Lung microvascular endothelial cell (primary cell): Measurements from ENCODE around the gene SS18. TPM values are rescaled to one million over a fixed set of nuclear protein-coding genes. Genes with fewer than 3 reads are reported as not detected.
"Not testable (repeated sequence)": the region's sequence is repeated elsewhere in the genome, so short reads cannot be mapped to it uniquely, and the experiment has no call there.

Source experiments
- DNase-seq, 2 donors: peaks; one replicate each; pipeline versions ENCODE4 v3.0.0 to v3.0.0-alpha.2; 2010; ENCODE audit warnings: low read depth in 2 of 2
- total RNA-seq: library from RNA; depleted of rRNA; stranded (reverse); fragments of >200 nt; gene quantifications from 2 replicates; pipeline ENCODE4 v1.2.1, GENCODE V29; 2014

The SS18 gene
- total RNA-seq = 43.2 and 55.6 TPM in 2 replicates

GRCh38 chr18:26090130-26091046 lies at the start of gene SS18:
TSS of gene SS18 (minus strand) at chr18:26090613. CDS start at chr18:26090569, 44 bp downstream.
- DNase-seq = peak; percentile 90 to 94

GRCh38 chr18:26135548-26135947 lies 45.1 kb upstream of the SS18 start:
- no peak for DNase-seq

- DNase-seq = no peak
These were observed 43.7 kb upstream of the SS18 start for GRCh38 chr18:26134107-26134506.

GRCh38 chr18:26133652-26134051 lies 43.2 kb upstream of the SS18 start, which contains the start of gene PSMA8:
TSS of gene PSMA8 (plus strand) at chr18:26133869. CDS start at chr18:26133966, 97 bp downstream.
- DNase-seq = peak in 1 of 2 donors; percentile 1

GRCh38 chr18:26128192-26128591 lies 37.8 kb upstream of the SS18 start:
- DNase-seq = not testable (repeated sequence)

GRCh38 chr18:26127786-26128185 lies 37.4 kb upstream of the SS18 start:
- no peak for DNase-seq

- DNase-seq = not testable (repeated sequence)
These were observed 31.6 kb upstream of the SS18 start for GRCh38 chr18:26121994-26122393.

GRCh38 chr18:26121476-26121875 lies 31.1 kb upstream of the SS18 start:
- DNase-seq = no peak

GRCh38 chr18:26119246-26119645 lies 28.8 kb upstream of the SS18 start:
- DNase-seq = no peak

- no peak for DNase-seq
These were observed 13.6 kb upstream of the SS18 start for GRCh38 chr18:26104035-26104434.

- DNase-seq = peak in 1 of 2 donors; percentile 2
These were observed 13.2 kb upstream of the SS18 start for GRCh38 chr18:26103579-26103978.

GRCh38 chr18:26097563-26097962 lies 7.2 kb upstream of the SS18 start:
- no peak for DNase-seq

- DNase-seq = no peak
These were observed 6.4 kb upstream of the SS18 start for GRCh38 chr18:26096852-26097251.

- peak in 1 of 2 donors; percentile 48 for DNase-seq
These were observed 726 bp upstream of the SS18 start for GRCh38 chr18:26091047-26091630.

GRCh38 chr18:26089293-26090129 lies 902 bp downstream of the SS18 start:
- DNase-seq = peak; percentile 52

GRCh38 chr18:26088487-26088886 lies 1.9 kb downstream of the SS18 start:
- peak in 1 of 2 donors; percentile 18 for DNase-seq

GRCh38 chr18:26086959-26087358 lies 3.5 kb downstream of the SS18 start:
- DNase-seq = no peak

- no peak for DNase-seq
These were observed 5.4 kb downstream of the SS18 start for GRCh38 chr18:26085056-26085455.

GRCh38 chr18:26083099-26083498 lies 7.3 kb downstream of the SS18 start:
- no peak for DNase-seq

GRCh38 chr18:26082475-26082874 lies 7.9 kb downstream of the SS18 start:
- peak in 1 of 2 donors; percentile 21 for DNase-seq

GRCh38 chr18:26074246-26074645 lies 16.2 kb downstream of the SS18 start:
- DNase-seq = no peak

GRCh38 chr18:26073758-26074157 lies 16.7 kb downstream of the SS18 start:
- peak in 1 of 2 donors; percentile 19 for DNase-seq
